Keratinocyte (primary cell): Measurements from ENCODE around the gene ELP4. TPM values are rescaled to one million over a fixed set of nuclear protein-coding genes. Genes with fewer than 3 reads are reported as not detected.

Source experiments
- DNase-seq: peaks from one replicate; pipeline ENCODE4 v3.0.0-alpha.2; 2011; ENCODE audit warnings: low read depth, missing footprints, low spot score
- FAIRE-seq: peaks from 2 replicates; lab custom pipeline; 2011; peaks lifted over from hg19 to GRCh38; lab: Jason Lieb, UNC
- H2AFZ ChIP-seq: 2 replicates; pipeline ENCODE4 v1.6.0; 2012; ENCODE audit warnings: low read length, control low read depth, inconsistent platforms; ENCODE audit not compliant: control insufficient read depth
- H3K27ac ChIP-seq: 2 replicates; pipeline ENCODE4 v1.5.1; 2011; ENCODE audit warnings: low read length; ENCODE audit not compliant: control insufficient read depth, insufficient read depth
- H3K27me3 ChIP-seq: 3 replicates; pipeline ENCODE4 v1.6.0; 2011; ENCODE audit warnings: low read length; ENCODE audit not compliant: control insufficient read depth, insufficient read depth; ENCODE audit errors: extremely low read depth
- H3K36me3 ChIP-seq, 2 experiments: 2 replicates in 1 of 2; 3 replicates in 1 of 2; pipeline ENCODE4 v1.5.1; 2011; ENCODE audit warnings: low read length in 2 of 2, mild to moderate bottlenecking in 1 of 2; ENCODE audit not compliant: control insufficient read depth in 2 of 2, insufficient read depth in 2 of 2; ENCODE audit errors: extremely low read depth in 1 of 2
- H3K4me1 ChIP-seq: 3 replicates; pipeline ENCODE4 v1.5.1; 2011; ENCODE audit warnings: low read length; ENCODE audit not compliant: control insufficient read depth, insufficient read depth; ENCODE audit errors: extremely low read depth
- H3K4me2 ChIP-seq: 3 replicates; pipeline ENCODE4 v1.6.0; 2011; ENCODE audit warnings: low read depth, low read length; ENCODE audit not compliant: control insufficient read depth, insufficient read depth; ENCODE audit errors: extremely low read depth
- H3K4me3 ChIP-seq, 3 experiments: fragments of 200-600 bp in 1 of 3; sonication (generic) in 1 of 3; 2 replicates in 2 of 3; 3 replicates in 1 of 3; pipeline ENCODE4 v1.5.1; 2011 to 2016; ENCODE audit warnings: low read length in 3 of 3, mild to moderate bottlenecking in 3 of 3, control low read depth in 2 of 3, inconsistent platforms in 1 of 3, low read depth in 1 of 3, mixed read lengths in 1 of 3, mixed run types in 1 of 3, moderate library complexity in 1 of 3; ENCODE audit not compliant: control insufficient read depth in 2 of 3, insufficient read depth in 2 of 3; ENCODE audit errors: extremely low read depth in 1 of 3
- H3K79me2 ChIP-seq: 2 replicates; pipeline ENCODE4 v1.6.0; 2012; ENCODE audit warnings: low read length; ENCODE audit not compliant: control insufficient read depth, insufficient read depth
- H3K9ac ChIP-seq: 3 replicates; pipeline ENCODE4 v1.6.0; 2011; ENCODE audit warnings: low read length; ENCODE audit not compliant: control insufficient read depth, insufficient read depth; ENCODE audit errors: extremely low read depth
- H3K9me1 ChIP-seq: 3 replicates; pipeline ENCODE4 v1.6.0; 2011; ENCODE audit warnings: low read length; ENCODE audit not compliant: control insufficient read depth, insufficient read depth; ENCODE audit errors: extremely low read depth
- H3K9me3 ChIP-seq: 2 replicates; pipeline ENCODE4 v1.5.1; 2012; ENCODE audit warnings: low read depth, low read length; ENCODE audit not compliant: control insufficient read depth
- H4K20me1 ChIP-seq: 3 replicates; pipeline ENCODE4 v1.6.0; 2011; ENCODE audit warnings: low read length; ENCODE audit not compliant: control insufficient read depth, insufficient read depth; ENCODE audit errors: extremely low read depth
- EZH2 ChIP-seq: IDR thresholded peaks from one replicate; pipeline ENCODE4 v1.6.1; 2012; ENCODE audit warnings: inconsistent platforms, mild to moderate bottlenecking, low read length, moderate library complexity
- dilution Hi-C: fragments of 300-500 bp; cut with MboI; formaldehyde crosslinking; loops from one replicate; pipeline ENCODE4 v1.7.0; 2020; ENCODE audit warnings: low sequenced_read_pairs; ENCODE audit not compliant: extremely low pct_ligation_motif_present
- polyA plus RNA-seq, 5 experiments: library from polyadenylated mRNA; depleted of rRNA in 3 of 5; stranded (reverse) in 3 of 5; stranded (forward) in 1 of 5; unstranded in 1 of 5; fragments of >200 nt; gene quantifications; 1 replicate in 1 of 5; 2 replicates in 3 of 5; 3 replicates in 1 of 5; pipeline versions ENCODE4 v1.2.1 to v1.2.3, GENCODE V29; 2011 to 2012; ENCODE audit warnings: missing spikeins in 2 of 5, low read depth in 1 of 5, low replicate concordance in 1 of 5
- TF ChIP-seq, protein P1 (sequence below), 3 experiments: IDR thresholded peaks in 1 of 3; conservative IDR thresholded peaks in 1 of 3; optimal IDR thresholded peaks in 1 of 3; 2 replicates in 2 of 3; 3 replicates in 1 of 3; pipeline versions ENCODE3 to v1.5.1; 2011; ENCODE audit warnings: low read length in 3 of 3, mild to moderate bottlenecking in 3 of 3, moderate library complexity in 2 of 3, control low read depth in 1 of 3, inconsistent platforms in 1 of 3; ENCODE audit not compliant: insufficient read depth in 2 of 3; ENCODE audit errors: extremely low read depth in 1 of 3

The ELP4 gene
- polyA plus RNA-seq, 1 donor (not counting 4 experiments of a cell fraction or from before 2014, with no cell fraction given): 29.6 TPM

DNA sequence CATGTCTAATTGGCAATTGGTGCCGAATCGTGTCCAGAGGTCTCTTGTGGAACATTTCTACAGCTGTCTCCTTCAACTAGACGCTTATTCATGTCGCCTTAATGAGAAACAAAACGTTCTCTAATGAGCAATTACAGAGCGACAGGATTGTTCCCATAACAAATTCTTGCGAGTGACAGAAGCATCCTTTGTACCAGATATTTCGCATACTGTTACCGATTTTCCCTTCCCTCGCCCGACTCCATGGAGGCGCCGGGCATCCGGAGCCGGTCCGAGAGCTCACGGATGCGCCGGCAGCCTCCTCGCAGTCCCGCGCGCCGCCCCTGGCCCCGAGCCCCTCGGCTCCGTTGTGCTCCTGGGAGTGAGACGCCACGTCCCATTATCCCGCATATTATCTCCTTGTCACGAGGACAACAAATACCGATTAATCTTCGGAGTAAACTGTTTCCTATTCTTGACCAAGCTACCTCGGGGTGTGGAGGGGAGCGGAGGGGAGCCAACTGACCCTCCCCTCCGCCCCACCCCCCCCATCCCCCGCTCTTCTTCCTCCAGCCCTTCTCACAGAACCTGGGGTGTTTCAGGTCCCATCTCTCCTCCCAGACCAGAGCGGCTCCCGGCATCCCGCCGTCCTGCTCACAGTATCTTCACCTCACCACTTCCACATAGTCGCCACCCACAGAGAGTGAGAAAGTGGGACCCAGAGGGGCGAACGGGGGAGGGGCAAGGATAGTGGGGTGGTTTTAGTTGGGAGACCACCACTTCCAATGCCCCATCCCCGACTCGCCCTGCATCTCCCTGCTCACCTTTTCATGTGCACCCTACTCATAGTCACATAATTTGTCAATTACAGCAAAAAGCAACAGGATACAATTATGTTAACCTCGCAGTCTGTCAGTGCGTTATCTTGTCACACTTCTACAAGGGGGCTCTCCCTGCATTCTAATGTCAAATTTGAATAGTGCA is 290.1 kb downstream of the ELP4 start:
- no peak overlapping the region for H3K4me3 ChIP-seq

DNA sequence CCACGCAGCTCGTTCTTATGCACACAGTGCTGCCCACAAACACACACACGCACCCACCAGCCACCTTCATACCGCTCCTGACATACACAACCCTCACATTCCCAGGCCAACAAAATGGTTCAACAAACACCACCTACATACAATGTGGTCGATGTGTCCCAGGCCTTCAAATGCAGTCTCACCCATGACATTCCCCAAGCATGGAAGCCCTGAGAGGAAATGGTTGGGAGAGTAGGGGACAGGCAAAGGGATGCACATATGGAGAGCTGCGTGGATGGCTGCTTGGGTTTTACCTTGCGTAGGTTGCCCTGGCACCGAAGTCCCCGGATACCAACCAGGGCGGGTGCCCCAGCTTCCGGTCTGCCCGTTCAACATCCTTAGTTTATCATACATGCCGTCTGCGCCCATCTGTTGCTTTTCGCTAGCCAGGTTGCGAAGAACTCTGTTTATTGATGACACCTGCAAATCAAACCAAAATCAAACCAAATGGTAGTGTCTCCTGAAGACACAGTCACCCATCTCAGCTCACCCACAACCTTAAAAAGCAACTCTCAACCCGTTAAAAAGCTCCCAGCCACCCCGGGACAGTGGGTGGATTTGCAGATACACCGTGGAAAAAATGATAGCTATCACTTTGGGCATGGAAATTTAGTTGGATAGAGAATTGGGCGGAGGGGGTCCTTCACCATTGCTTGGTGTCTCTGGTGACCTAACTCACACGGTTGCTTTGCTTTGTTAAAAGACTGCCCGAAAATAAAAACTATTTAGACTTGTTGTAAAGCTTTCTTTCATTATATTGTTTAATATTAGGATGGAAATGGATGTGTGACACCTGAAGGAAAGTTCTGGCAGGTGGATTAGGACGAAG is 291.1 kb downstream of the ELP4 start:
- Histone ChIP-seq H3K4me3 (no peak overlapping the region), H3K9me1 (no peaks in the 10 kb centered on the region), H3K79me2 (no peaks in the 10 kb centered on the region), H3K9ac (no peak overlapping the region), H3K9me3 (no peaks in the 10 kb centered on the region), H3K4me2 (no peak overlapping the region), H4K20me1 (no peaks in the 10 kb centered on the region), H2AFZ (no peak overlapping the region), H3K27me3 (peaks cover 93% of the 10 kb centered on the region), H3K27ac (no peak overlapping the region), H3K36me3 (no peaks in the 10 kb centered on the region), H3K4me1 (peaks cover 4% of the 10 kb centered on the region)
- dilution Hi-C loops: no loop called here
- TF ChIP-seq, protein P1, sequence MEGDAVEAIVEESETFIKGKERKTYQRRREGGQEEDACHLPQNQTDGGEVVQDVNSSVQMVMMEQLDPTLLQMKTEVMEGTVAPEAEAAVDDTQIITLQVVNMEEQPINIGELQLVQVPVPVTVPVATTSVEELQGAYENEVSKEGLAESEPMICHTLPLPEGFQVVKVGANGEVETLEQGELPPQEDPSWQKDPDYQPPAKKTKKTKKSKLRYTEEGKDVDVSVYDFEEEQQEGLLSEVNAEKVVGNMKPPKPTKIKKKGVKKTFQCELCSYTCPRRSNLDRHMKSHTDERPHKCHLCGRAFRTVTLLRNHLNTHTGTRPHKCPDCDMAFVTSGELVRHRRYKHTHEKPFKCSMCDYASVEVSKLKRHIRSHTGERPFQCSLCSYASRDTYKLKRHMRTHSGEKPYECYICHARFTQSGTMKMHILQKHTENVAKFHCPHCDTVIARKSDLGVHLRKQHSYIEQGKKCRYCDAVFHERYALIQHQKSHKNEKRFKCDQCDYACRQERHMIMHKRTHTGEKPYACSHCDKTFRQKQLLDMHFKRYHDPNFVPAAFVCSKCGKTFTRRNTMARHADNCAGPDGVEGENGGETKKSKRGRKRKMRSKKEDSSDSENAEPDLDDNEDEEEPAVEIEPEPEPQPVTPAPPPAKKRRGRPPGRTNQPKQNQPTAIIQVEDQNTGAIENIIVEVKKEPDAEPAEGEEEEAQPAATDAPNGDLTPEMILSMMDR (optimal IDR thresholded peaks at IDR 0.05 in 1 of 3, IDR thresholded peaks at IDR 0.05 in 1 of 3, conservative IDR thresholded peaks at IDR 0.05 in 1 of 3; ENCODE audit: extremely low read depth in 1 of 3, insufficient read depth in 2 of 3, low read length in 3 of 3): no peak
- no peak for TF ChIP-seq EZH2
- DNase-seq: no peak
- FAIRE-seq: no peak

More for the DNA sequence above, 290.1 kb downstream of the ELP4 start:
- no peaks in the 10 kb centered on the region for H3K36me3 ChIP-seq
- peak; percentile 89 for TF ChIP-seq EZH2
- TF ChIP-seq, protein P1 (optimal IDR thresholded peaks at IDR 0.05 in 1 of 3, IDR thresholded peaks at IDR 0.05 in 1 of 3, conservative IDR thresholded peaks at IDR 0.05 in 1 of 3; ENCODE audit: extremely low read depth in 1 of 3, insufficient read depth in 2 of 3, low read length in 3 of 3): no peak
- no peak overlapping the region for H3K27ac ChIP-seq
- H4K20me1 ChIP-seq: no peaks in the 10 kb centered on the region
- H2AFZ ChIP-seq: no peak overlapping the region
- FAIRE-seq (no peak), DNase-seq (no peak)
- no peak overlapping the region for H3K9ac ChIP-seq
- H3K27me3 ChIP-seq: peaks cover 86% of the 10 kb centered on the region
- dilution Hi-C loops: no loop called here
- peak overlapping the region; percentile 45 for H3K4me2 ChIP-seq
- no peaks in the 10 kb centered on the region for H3K9me1 ChIP-seq
- H3K79me2 ChIP-seq: no peaks in the 10 kb centered on the region
- no peaks in the 10 kb centered on the region for H3K9me3 ChIP-seq
- peaks cover 4% of the 10 kb centered on the region for H3K4me1 ChIP-seq
